GM12865 (cell line): ENCODE measurements around the gene SVIL.

Experiments used
- DNase-seq: peaks from one replicate; pipeline ENCODE4 v3.0.0; 2010; ENCODE audit warnings: low read depth
- H3K4me3 ChIP-seq: 2 replicates; pipeline ENCODE4 v1.5.1; 2011; ENCODE audit warnings: mild to moderate bottlenecking, low read depth, low read length, control low read depth
- CTCF ChIP-seq: IDR thresholded peaks from 2 replicates; pipeline ENCODE4 v1.5.1; 2011; ENCODE audit warnings: low read length, control low read depth, low read depth, inconsistent platforms; ENCODE audit not compliant: insufficient read depth; ENCODE audit errors: missing control alignments

SVIL gene

DNA sequence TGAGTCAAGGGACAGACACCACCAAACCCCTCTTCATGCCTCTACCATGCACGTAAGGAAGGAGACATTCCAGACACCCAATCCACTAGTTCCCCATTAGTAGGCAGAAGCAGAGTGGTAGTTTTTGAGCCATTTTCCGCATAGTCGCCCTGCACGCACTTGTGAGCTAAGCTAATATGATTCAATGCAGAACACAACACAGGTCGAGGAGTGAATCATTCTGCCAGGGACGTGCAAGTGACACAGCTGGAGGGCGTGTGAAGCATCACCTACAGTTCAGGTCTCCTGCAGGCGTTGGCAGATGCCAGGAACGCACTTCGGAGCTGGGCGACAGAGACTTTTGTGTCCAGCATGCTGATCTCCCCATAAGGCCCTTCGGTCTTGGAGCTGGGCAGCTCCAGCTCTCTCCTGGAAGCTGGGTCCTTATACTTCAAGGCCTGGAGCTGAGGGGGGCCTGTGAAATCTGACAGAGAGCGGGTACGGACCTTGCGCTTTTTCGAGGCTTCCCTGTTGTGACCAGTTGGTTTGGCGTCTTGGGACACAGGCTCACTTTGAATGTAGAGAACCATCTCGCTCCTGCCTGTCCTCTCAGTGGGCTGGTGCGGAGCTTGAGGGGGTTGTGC is 102.4 kb downstream of the SVIL start:
- TF ChIP-seq CTCF, result no peak
- no peak for DNase-seq
- no peak overlapping the region for H3K4me3 ChIP-seq

GRCh38 chr10:29530112-29530976 is 104.4 kb downstream of the SVIL start:
- TF ChIP-seq CTCF, result no peak
- H3K4me3 ChIP-seq, result no peak overlapping the region
- DNase-seq, result no peak

GRCh38 chr10:29529146-29529545 is 105.6 kb downstream of the SVIL start:
- no peak overlapping the region for H3K4me3 ChIP-seq
- DNase-seq, result no peak
- TF ChIP-seq CTCF, result no peak

GRCh38 chr10:29525762-29526161 is 109.0 kb downstream of the SVIL start:
- no peak for DNase-seq
- H3K4me3 ChIP-seq, result no peak overlapping the region
- TF ChIP-seq CTCF, result no peak

GRCh38 chr10:29524720-29525119 is 110.1 kb downstream of the SVIL start:
- no peak for DNase-seq
- no peak for TF ChIP-seq CTCF
- no peak overlapping the region for H3K4me3 ChIP-seq

DNA sequence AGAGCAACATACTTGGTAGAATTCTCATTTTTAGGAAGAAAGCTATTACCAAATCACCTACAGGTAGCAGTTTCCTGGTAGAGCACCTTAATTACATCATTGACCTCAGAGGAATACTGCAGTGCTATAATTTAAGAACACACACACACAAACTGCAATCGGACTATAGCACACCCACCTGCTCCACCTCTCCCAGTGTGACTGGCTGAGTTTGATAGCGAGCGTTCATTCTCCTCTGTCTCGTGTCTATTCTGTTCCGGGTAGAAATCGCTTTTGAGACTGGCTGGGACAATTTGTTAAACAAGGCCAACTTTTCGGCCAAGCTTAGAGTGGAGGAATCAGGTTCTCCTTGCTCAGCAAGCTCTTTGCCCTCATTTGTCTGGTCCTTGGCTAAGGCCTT is 110.5 kb downstream of the SVIL start:
- no peak for TF ChIP-seq CTCF
- H3K4me3 ChIP-seq, result no peak overlapping the region
- DNase-seq, result no peak
